Measurements from ENCODE around the gene ZNF410.
A peak's percentile ranks its signal among the peaks of the same experiment; 100 is the strongest.
"Not testable (repeated sequence)": the region's sequence is repeated elsewhere in the genome, so short reads cannot be mapped to it uniquely, and the experiment has no call there.

ZNF410 gene

GRCh38 chr14:73886449-73887317 is at the start of gene ZNF410:
TSS of gene ZNF410 (plus strand) at chr14:73886859. CDS start at chr14:73892176, 5,317 bp downstream.
- peak; percentile 88 for DNase-seq

GRCh38 chr14:73838293-73839034 is 48.2 kb upstream of the ZNF410 start:
- DNase-seq = not testable (repeated sequence)

GRCh38 chr14:73842201-73842600 is 44.5 kb upstream of the ZNF410 start:
- DNase-seq = no peak

GRCh38 chr14:73842851-73843250 is 43.8 kb upstream of the ZNF410 start:
- DNase-seq = no peak

GRCh38 chr14:73843296-73843695 is 43.4 kb upstream of the ZNF410 start:
- no peak for DNase-seq

GRCh38 chr14:73846947-73847346 is 39.7 kb upstream of the ZNF410 start:
- DNase-seq = no peak

- DNase-seq = no peak
These were observed 35.7 kb upstream of the ZNF410 start for GRCh38 chr14:73851000-73851399.

GRCh38 chr14:73851567-73852382 is 34.9 kb upstream of the ZNF410 start, which contains the start of gene PTGR2:
TSS of gene PTGR2 (plus strand) at chr14:73851831. CDS start at chr14:73858863, 7,032 bp downstream.
- peak; percentile 92 for DNase-seq

GRCh38 chr14:73859145-73859544 is 27.5 kb upstream of the ZNF410 start:
- no peak for DNase-seq

GRCh38 chr14:73861073-73861472 is 25.6 kb upstream of the ZNF410 start:
- DNase-seq = no peak

GRCh38 chr14:73862480-73862879 is 24.2 kb upstream of the ZNF410 start:
- DNase-seq = no peak

GRCh38 chr14:73863209-73863608 is 23.4 kb upstream of the ZNF410 start:
- DNase-seq = no peak

- no peak for DNase-seq
These were observed 21.0 kb upstream of the ZNF410 start for GRCh38 chr14:73865534-73866113.

- DNase-seq = not testable (repeated sequence)
These were observed 16.9 kb upstream of the ZNF410 start for GRCh38 chr14:73869754-73870153.

GRCh38 chr14:73870525-73871235 is 16.0 kb upstream of the ZNF410 start:
- no peak for DNase-seq

- DNase-seq = no peak
These were observed 13.0 kb upstream of the ZNF410 start for GRCh38 chr14:73873660-73874059.

GRCh38 chr14:73877790-73878189 is 8.9 kb upstream of the ZNF410 start:
- DNase-seq = no peak

GRCh38 chr14:73878436-73878835 is 8.2 kb upstream of the ZNF410 start:
- no peak for DNase-seq

GRCh38 chr14:73879027-73879426 is 7.6 kb upstream of the ZNF410 start:
- no peak for DNase-seq

- no peak for DNase-seq
These were observed 2.0 kb upstream of the ZNF410 start for GRCh38 chr14:73884438-73885190.

- DNase-seq = peak; percentile 8
These were observed 608 bp downstream of the ZNF410 start for GRCh38 chr14:73887318-73887616.

All from NCI-H146 (cell line).